ENCODE results near the gene RCL1.
"Not testable (repeated sequence)": the region's sequence is repeated elsewhere in the genome, so short reads cannot be mapped to it uniquely, and the experiment has no call there.

Gene RCL1

GRCh38 chr9:4795108-4795507 lies 2.4 kb downstream of the RCL1 start:
- H4K91ac ChIP-seq (ENCODE audit: low read depth, low read length, poor library complexity): not testable (repeated sequence)

GRCh38 chr9:4796530-4796929 lies 3.8 kb downstream of the RCL1 start:
- no peak overlapping the region for H2AK5ac ChIP-seq (ENCODE audit: low read depth, low read length)
- peaks cover 4% of the 10 kb centered on the region for H3K79me1 ChIP-seq (ENCODE audit: low read depth, low read length)
- no peak overlapping the region for H3K23ac ChIP-seq (ENCODE audit: low read depth, low read length, poor library complexity)
- H3K9ac ChIP-seq (ENCODE audit: low read depth, low read length, poor library complexity): no peak overlapping the region
- H2BK5ac ChIP-seq (ENCODE audit: low read length): no peak overlapping the region
- H3K4me3 ChIP-seq (ENCODE audit: low read length in 2 of 2): no peak overlapping the region
- peaks cover 0 to 13% of the 10 kb centered on the region in 2 donors for H3K4me1 ChIP-seq (ENCODE audit: control insufficient read depth in 2 of 2, insufficient read depth in 1 of 2, low read depth in 1 of 2, low read length in 2 of 2)
- H3K27me3 ChIP-seq (ENCODE audit: control insufficient read depth in 3 of 3, insufficient read depth in 3 of 3, low read depth in 1 of 3, low read length in 3 of 3): no peaks in the 10 kb centered on the region
- no peak overlapping the region for H3K14ac ChIP-seq (ENCODE audit: low read length)
- no peak overlapping the region for H3K4me2 ChIP-seq (ENCODE audit: insufficient read depth, low read length, poor library complexity, severe bottlenecking)
- no peak for DNase-seq (ENCODE audit: low spot score)
- H2BK120ac ChIP-seq (ENCODE audit: low read depth, low read length): no peak overlapping the region
- H3K18ac ChIP-seq (ENCODE audit: low read length): no peak overlapping the region
- H4K91ac ChIP-seq (ENCODE audit: low read depth, low read length, poor library complexity): no peak overlapping the region
- H3K4ac ChIP-seq (ENCODE audit: low read length): no peak overlapping the region
- H3K27ac ChIP-seq (replicated peaks; ENCODE audit: low read length): no peak overlapping the region
- WGBS, 2 donors (ENCODE audit: extremely low coverage in 2 of 2, insufficient read length in 2 of 2, insufficient replicate concordance in 1 of 2): no CpG with 5 or more reads among the region's 2 CpGs
- H2BK12ac ChIP-seq (ENCODE audit: low read length): no peak overlapping the region
- H2BK15ac ChIP-seq (ENCODE audit: low read length): no peak overlapping the region
- H4K8ac ChIP-seq (ENCODE audit: low read depth, low read length): no peak overlapping the region
- H2AFZ ChIP-seq (ENCODE audit: low read length): no peak overlapping the region
- H3K36me3 ChIP-seq (replicated peaks in 1 of 2; ENCODE audit: control insufficient read depth in 2 of 2, insufficient read depth in 2 of 2, low read length in 2 of 2): no peaks in the 10 kb centered on the region
- H3K9me3 ChIP-seq (replicated peaks in 1 of 2; ENCODE audit: control insufficient read depth in 2 of 2, insufficient read depth in 1 of 2, low read depth in 1 of 2, low read length in 2 of 2): no peaks in the 10 kb centered on the region

More at GRCh38 chr9:4795108-4795507, 2.4 kb downstream of the RCL1 start:
- not testable (repeated sequence) for H3K18ac ChIP-seq (ENCODE audit: low read length); H3K27me3 ChIP-seq (ENCODE audit: control insufficient read depth in 3 of 3, insufficient read depth in 3 of 3, low read depth in 1 of 3, low read length in 3 of 3); H3K4me3 ChIP-seq (ENCODE audit: low read length in 2 of 2); H3K27ac ChIP-seq (replicated peaks; ENCODE audit: low read length); DNase-seq (ENCODE audit: low spot score); H3K79me1 ChIP-seq (ENCODE audit: low read depth, low read length); H2BK5ac ChIP-seq (ENCODE audit: low read length); H2AFZ ChIP-seq (ENCODE audit: low read length); H2BK12ac ChIP-seq (ENCODE audit: low read length); H3K4ac ChIP-seq (ENCODE audit: low read length); H3K36me3 ChIP-seq (replicated peaks in 1 of 2; ENCODE audit: control insufficient read depth in 2 of 2, insufficient read depth in 2 of 2, low read length in 2 of 2); H3K14ac ChIP-seq (ENCODE audit: low read length); H3K4me2 ChIP-seq (ENCODE audit: insufficient read depth, low read length, poor library complexity, severe bottlenecking); H3K9me3 ChIP-seq (replicated peaks in 1 of 2; ENCODE audit: control insufficient read depth in 2 of 2, insufficient read depth in 1 of 2, low read depth in 1 of 2, low read length in 2 of 2); H2BK15ac ChIP-seq (ENCODE audit: low read length); H3K23ac ChIP-seq (ENCODE audit: low read depth, low read length, poor library complexity); H2BK120ac ChIP-seq (ENCODE audit: low read depth, low read length); H2AK5ac ChIP-seq (ENCODE audit: low read depth, low read length); H4K8ac ChIP-seq (ENCODE audit: low read depth, low read length); H3K9ac ChIP-seq (ENCODE audit: low read depth, low read length, poor library complexity)
- WGBS, 2 donors (ENCODE audit: extremely low coverage in 2 of 2, insufficient read length in 2 of 2, insufficient replicate concordance in 1 of 2): no CpG with 5 or more reads among the region's 10 CpGs
- peaks cover 0 to 13% of the 10 kb centered on the region in 2 donors for H3K4me1 ChIP-seq (ENCODE audit: control insufficient read depth in 2 of 2, insufficient read depth in 1 of 2, low read depth in 1 of 2, low read length in 2 of 2)

GRCh38 chr9:4796988-4797853 lies 4.5 kb downstream of the RCL1 start:
- DNase-seq (ENCODE audit: low spot score): peak; percentile 27

GRCh38 chr9:4797854-4798150 lies 5.1 kb downstream of the RCL1 start:
- no peak overlapping the region for H2AK5ac ChIP-seq (ENCODE audit: low read depth, low read length)
- no peak overlapping the region for H3K18ac ChIP-seq (ENCODE audit: low read length)
- no peak overlapping the region for H4K8ac ChIP-seq (ENCODE audit: low read depth, low read length)
- no peak overlapping the region for H3K9ac ChIP-seq (ENCODE audit: low read depth, low read length, poor library complexity)
- H3K79me1 ChIP-seq (ENCODE audit: low read depth, low read length): peaks cover 4% of the 10 kb centered on the region
- no peak overlapping the region for H2BK12ac ChIP-seq (ENCODE audit: low read length)
- no peaks in the 10 kb centered on the region for H3K9me3 ChIP-seq (replicated peaks in 1 of 2; ENCODE audit: control insufficient read depth in 2 of 2, insufficient read depth in 1 of 2, low read depth in 1 of 2, low read length in 2 of 2)
- H2AFZ ChIP-seq (ENCODE audit: low read length): peak overlapping the region; percentile 43
- H4K91ac ChIP-seq (ENCODE audit: low read depth, low read length, poor library complexity): no peak overlapping the region
- H3K23ac ChIP-seq (ENCODE audit: low read depth, low read length, poor library complexity): no peak overlapping the region
- H2BK5ac ChIP-seq (ENCODE audit: low read length): no peak overlapping the region
- no peak for DNase-seq (ENCODE audit: low spot score)
- H3K4me3 ChIP-seq (ENCODE audit: low read length in 2 of 2): no peak overlapping the region
- no peaks in the 10 kb centered on the region for H3K36me3 ChIP-seq (replicated peaks in 1 of 2; ENCODE audit: control insufficient read depth in 2 of 2, insufficient read depth in 2 of 2, low read length in 2 of 2)
- no peak overlapping the region for H2BK15ac ChIP-seq (ENCODE audit: low read length)
- H3K27me3 ChIP-seq (ENCODE audit: control insufficient read depth in 3 of 3, insufficient read depth in 3 of 3, low read depth in 1 of 3, low read length in 3 of 3): no peaks in the 10 kb centered on the region
- H3K14ac ChIP-seq (ENCODE audit: low read length): no peak overlapping the region
- H3K4ac ChIP-seq (ENCODE audit: low read length): no peak overlapping the region
- no peak overlapping the region for H3K4me2 ChIP-seq (ENCODE audit: insufficient read depth, low read length, poor library complexity, severe bottlenecking)
- H3K27ac ChIP-seq (replicated peaks; ENCODE audit: low read length): no peak overlapping the region
- H2BK120ac ChIP-seq (ENCODE audit: low read depth, low read length): no peak overlapping the region
- peaks cover 0 to 13% of the 10 kb centered on the region in 2 donors for H3K4me1 ChIP-seq (ENCODE audit: control insufficient read depth in 2 of 2, insufficient read depth in 1 of 2, low read depth in 1 of 2, low read length in 2 of 2)
- no CpG with 5 or more reads among the region's 4 CpGs for WGBS, 2 donors (ENCODE audit: extremely low coverage in 2 of 2, insufficient read length in 2 of 2, insufficient replicate concordance in 1 of 2)

More at GRCh38 chr9:4796988-4797853, 4.5 kb downstream of the RCL1 start:
- Histone ChIP-seq H2BK12ac (ENCODE audit: low read length) (no peak overlapping the region), H3K27ac (replicated peaks; ENCODE audit: low read length) (no peak overlapping the region), H2BK5ac (ENCODE audit: low read length) (no peak overlapping the region), H3K9ac (ENCODE audit: low read depth, low read length, poor library complexity) (no peak overlapping the region), H4K91ac (ENCODE audit: low read depth, low read length, poor library complexity) (no peak overlapping the region), H3K79me1 (ENCODE audit: low read depth, low read length) (peaks cover 4% of the 10 kb centered on the region), H3K36me3 (replicated peaks in 1 of 2; ENCODE audit: control insufficient read depth in 2 of 2, insufficient read depth in 2 of 2, low read length in 2 of 2) (no peaks in the 10 kb centered on the region), H2BK15ac (ENCODE audit: low read length) (no peak overlapping the region), H3K23ac (ENCODE audit: low read depth, low read length, poor library complexity) (no peak overlapping the region), H2AK5ac (ENCODE audit: low read depth, low read length) (no peak overlapping the region), H3K14ac (ENCODE audit: low read length) (no peak overlapping the region), H3K4me1 (ENCODE audit: control insufficient read depth in 2 of 2, insufficient read depth in 1 of 2, low read depth in 1 of 2, low read length in 2 of 2) (peaks cover 0 to 13% of the 10 kb centered on the region in 2 donors), H4K8ac (ENCODE audit: low read depth, low read length) (no peak overlapping the region), H2AFZ (ENCODE audit: low read length) (peak overlapping the region; percentile 43), H2BK120ac (ENCODE audit: low read depth, low read length) (no peak overlapping the region), H3K27me3 (ENCODE audit: control insufficient read depth in 3 of 3, insufficient read depth in 3 of 3, low read depth in 1 of 3, low read length in 3 of 3) (no peaks in the 10 kb centered on the region), H3K4me3 (ENCODE audit: low read length in 2 of 2) (no peak overlapping the region), H3K4me2 (ENCODE audit: insufficient read depth, low read length, poor library complexity, severe bottlenecking) (no peak overlapping the region), H3K4ac (ENCODE audit: low read length) (no peak overlapping the region), H3K9me3 (replicated peaks in 1 of 2; ENCODE audit: control insufficient read depth in 2 of 2, insufficient read depth in 1 of 2, low read depth in 1 of 2, low read length in 2 of 2) (no peaks in the 10 kb centered on the region), H3K18ac (ENCODE audit: low read length) (no peak overlapping the region)
- WGBS, 2 donors (ENCODE audit: extremely low coverage in 2 of 2, insufficient read length in 2 of 2, insufficient replicate concordance in 1 of 2): no CpG with 5 or more reads among the region's 4 CpGs

All from neuronal stem cell (in vitro differentiated cells).